Liver (tissue), 9 donors: Measurements from ENCODE around the gene PTPMT1. TPM values are rescaled to one million over a fixed set of nuclear protein-coding genes. Genes with fewer than 3 reads are reported as not detected.

Experiments
- DNase-seq: peaks from one replicate; pipeline ENCODE4 v3.0.0-alpha.2; 2017; ENCODE audit warnings: low spot score
- H3K27ac ChIP-seq, 2 donors: one replicate each; pipeline ENCODE4 v1.7.0; 2013; ENCODE audit warnings: inconsistent platforms in 2 of 2, low read length in 2 of 2, control low read depth in 1 of 2, low read depth in 1 of 2, mild to moderate bottlenecking in 1 of 2
- H3K27me3 ChIP-seq, 4 donors: one replicate each; pipeline versions ENCODE4 v1.6.1 to v1.7.0; 2013; ENCODE audit warnings: low read length in 3 of 4, inconsistent platforms in 1 of 4, mild to moderate bottlenecking in 1 of 4, moderate library complexity in 1 of 4; ENCODE audit not compliant: control insufficient read depth in 4 of 4, insufficient read depth in 4 of 4
- H3K36me3 ChIP-seq, 4 donors: one replicate each; pipeline versions ENCODE4 v1.6.1 to v1.7.0; 2013; ENCODE audit warnings: low read length in 3 of 4, mild to moderate bottlenecking in 3 of 4, low read depth in 1 of 4, moderate library complexity in 1 of 4; ENCODE audit not compliant: control insufficient read depth in 4 of 4, insufficient read depth in 3 of 4
- H3K4me1 ChIP-seq, 4 donors: one replicate each; pipeline versions ENCODE4 v1.6.1 to v1.7.0; 2013; ENCODE audit warnings: low read length in 3 of 4, mild to moderate bottlenecking in 3 of 4, moderate library complexity in 1 of 4; ENCODE audit not compliant: control insufficient read depth in 4 of 4, insufficient read depth in 4 of 4
- H3K4me3 ChIP-seq, 3 donors: one replicate each; pipeline versions ENCODE4 v1.6.1 to v1.7.0; 2013; ENCODE audit warnings: low read length in 3 of 3, control low read depth in 1 of 3, low read depth in 1 of 3, mild to moderate bottlenecking in 1 of 3
- H3K9ac ChIP-seq, 2 donors: one replicate each; pipeline ENCODE4 v1.7.0; 2013; ENCODE audit warnings: low read length in 2 of 2, mild to moderate bottlenecking in 2 of 2, moderate library complexity in 2 of 2, control low read depth in 1 of 2, low read depth in 1 of 2
- H3K9me3 ChIP-seq, 4 donors: one replicate each; pipeline versions ENCODE4 v1.6.1 to v1.7.0; 2013; ENCODE audit warnings: low read length in 3 of 4; ENCODE audit not compliant: control insufficient read depth in 4 of 4
- CTCF ChIP-seq: fragments of 150-350 bp; IDR thresholded peaks from 2 replicates; pipeline ENCODE4 v1.5.1; 2017; ENCODE audit warnings: improper control_type of control experiment, low read depth, low read length; ENCODE audit not compliant: missing input control
- EGR1 ChIP-seq, 2 donors: IDR thresholded peaks; 2 replicates each; pipeline ENCODE4 v1.6.1; 2016 to 2018; ENCODE audit warnings: antibody characterized with exemption in 2 of 2, low read depth in 2 of 2
- FOXA1 ChIP-seq: IDR thresholded peaks from 2 replicates; pipeline ENCODE4 v1.6.1; 2016; ENCODE audit warnings: antibody characterized with exemption
- FOXA2 ChIP-seq: IDR thresholded peaks from 2 replicates; pipeline ENCODE4 v1.6.1; 2016; ENCODE audit warnings: antibody characterized with exemption
- GABPA ChIP-seq, 2 donors: IDR thresholded peaks in 1 of 2; conservative IDR thresholded peaks in 1 of 2; 2 replicates each; pipeline ENCODE4 v1.6.1; 2016; ENCODE audit warnings: antibody characterized with exemption in 2 of 2, mild to moderate bottlenecking in 1 of 2, moderate library complexity in 1 of 2
- HNF4A ChIP-seq, 2 donors: conservative IDR thresholded peaks; 2 replicates each; pipeline ENCODE4 v1.6.1; 2016; ENCODE audit warnings: antibody characterized with exemption in 2 of 2, mild to moderate bottlenecking in 2 of 2
- HNF4G ChIP-seq: IDR thresholded peaks from 2 replicates; pipeline ENCODE4 v1.6.1; 2016; ENCODE audit warnings: antibody characterized with exemption
- JUND ChIP-seq, 2 donors: IDR thresholded peaks; 2 replicates each; pipeline ENCODE4 v1.6.1; 2016; ENCODE audit warnings: antibody characterized with exemption in 2 of 2
- MAX ChIP-seq: IDR thresholded peaks from 2 replicates; pipeline ENCODE4 v1.6.1; 2016; ENCODE audit warnings: antibody characterized with exemption
- NR2F2 ChIP-seq: IDR thresholded peaks from 2 replicates; pipeline ENCODE4 v1.6.1; 2016; ENCODE audit warnings: antibody characterized with exemption
- RAD21 ChIP-seq, 2 donors: IDR thresholded peaks; 2 replicates each; pipeline ENCODE4 v1.6.1; 2016; ENCODE audit warnings: antibody characterized with exemption in 2 of 2, mild to moderate bottlenecking in 2 of 2
- REST ChIP-seq: IDR thresholded peaks from 2 replicates; pipeline ENCODE4 v1.6.1; 2016; ENCODE audit warnings: antibody characterized with exemption, mild to moderate bottlenecking
- RXRA ChIP-seq, 2 donors: IDR thresholded peaks; 2 replicates each; pipeline ENCODE4 v1.6.1; 2017 to 2018; ENCODE audit warnings: antibody characterized with exemption in 2 of 2, mild to moderate bottlenecking in 1 of 2
- TAF1 ChIP-seq: conservative IDR thresholded peaks from 2 replicates; pipeline ENCODE4 v1.6.1; 2016; ENCODE audit warnings: antibody characterized with exemption, mild to moderate bottlenecking
- whole genome bisulfite sequencing: extraction: QIAGEN DNeasy Blood & Tissue Kit; methylation state at CpG from one replicate; pipeline ENCODE4 v1.1.7; 2013; 5-methylcytosine and 5-hydroxymethylcytosine counted together
- polyA plus RNA-seq, 2 donors: library from polyadenylated mRNA; stranded (reverse) in 1 of 2; unstranded in 1 of 2; fragments of 200-250 nt in 1 of 2; fragments of >200 nt in 1 of 2; fragmentation: Nextera tagmentation in 1 of 2; extraction: Ambion mirVana in 1 of 2; gene quantifications; one replicate each; pipeline versions ENCODE4 v1.2.1 to v1.2.3, GENCODE V29; 2013 to 2015
- total RNA-seq, 2 donors: library from RNA; depleted of rRNA; stranded (reverse); fragments of >200 nt; gene quantifications; one replicate each; pipeline ENCODE4 v1.2.3, GENCODE V29; 2014
- TF ChIP-seq, protein P1 (sequence below): IDR thresholded peaks from 2 replicates; pipeline ENCODE4 v1.6.1; 2016; ENCODE audit warnings: antibody characterized with exemption
- donor health status: healthy.
- donor health status: healthy.
- donor health status: healthy.
- donor health status: healthy.
- donor health status: healthy.

Gene PTPMT1
- total and polyA plus RNA-seq, 4 donors, result 28.7 to 40.4 (median 33.5) TPM

DNA sequence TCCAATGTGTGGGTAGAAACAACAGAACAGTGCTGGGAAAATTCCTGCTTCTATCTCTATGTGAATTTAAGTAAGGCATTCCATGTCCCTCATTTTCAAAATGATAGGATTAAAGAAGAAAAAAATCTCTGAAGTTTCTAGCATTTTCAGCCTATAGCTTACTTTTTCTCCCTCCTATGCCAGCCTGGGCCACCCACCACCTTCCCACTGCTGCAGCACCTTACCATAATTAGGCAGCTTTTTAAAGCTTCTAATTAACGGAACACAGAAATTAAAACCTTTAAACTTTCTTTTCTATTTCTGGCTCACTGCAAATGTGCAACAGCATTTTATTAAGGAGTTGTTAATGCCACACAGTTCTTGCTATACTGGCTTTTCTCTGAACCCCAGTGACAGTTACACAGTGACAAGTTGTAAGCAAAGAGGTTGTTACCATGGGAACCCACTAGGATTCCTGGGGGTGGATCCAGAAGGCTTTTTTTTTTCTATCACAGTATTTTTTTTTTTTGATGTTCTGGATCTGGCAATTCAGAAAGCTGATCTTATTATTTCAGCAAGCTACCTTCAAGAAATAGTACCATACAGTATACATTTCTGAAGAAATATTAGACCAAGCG lies 32.7 kb upstream of the PTPMT1 start:
- Histone ChIP-seq H3K9me3 (no peaks in the 10 kb centered on the region), H3K27me3 (no peaks in the 10 kb centered on the region), H3K4me3 (no peak overlapping the region), H3K4me1 (peaks cover 13 to 25% (median 23%) of the 10 kb centered on the region in 4 donors), H3K36me3 (no peaks in the 10 kb centered on the region), H3K9ac (no peak overlapping the region), H3K27ac (peak overlapping the region; percentile 15 to 40)
- TF ChIP-seq RAD21 (IDR thresholded peaks at IDR 0.05), result no peak
- TF ChIP-seq EGR1 (IDR thresholded peaks at IDR 0.05; ENCODE audit: low read depth in 2 of 2), result no peak
- TF ChIP-seq GABPA (IDR thresholded peaks at IDR 0.05 in 1 of 2, conservative IDR thresholded peaks at IDR 0.05 in 1 of 2), result no peak
- DNase-seq, result no peak
- WGBS, result 85% methylated on average over 2 of the region's 2 CpGs

DNA sequence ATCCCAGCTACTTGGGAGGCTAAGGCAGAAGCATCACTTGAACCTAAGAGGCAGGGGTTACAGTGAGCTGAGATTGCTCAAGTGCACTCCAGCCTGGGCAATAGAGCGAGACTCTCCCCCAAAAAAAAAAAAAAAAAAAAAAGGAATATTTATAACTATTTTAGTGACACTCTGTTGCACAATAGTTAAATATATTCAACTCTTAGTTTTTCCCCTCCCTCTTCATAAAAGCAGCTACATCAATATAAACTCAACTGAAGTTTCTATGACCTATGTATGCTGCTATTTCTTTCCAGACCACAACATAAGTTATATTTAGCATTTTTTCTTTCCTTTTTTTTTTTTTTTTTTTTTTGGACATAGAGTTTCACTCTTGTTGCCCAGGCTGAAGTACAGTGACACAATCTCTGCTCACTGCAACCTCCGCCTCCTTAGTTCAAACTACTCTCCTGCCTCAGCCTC lies 31.7 kb upstream of the PTPMT1 start:
- Histone ChIP-seq H3K27me3 (no peaks in the 10 kb centered on the region), H3K9ac (no peak overlapping the region), H3K9me3 (no peaks in the 10 kb centered on the region), H3K36me3 (no peaks in the 10 kb centered on the region), H3K4me3 (no peak overlapping the region), H3K27ac (no peak overlapping the region), H3K4me1 (peaks cover 14 to 20% (median 17%) of the 10 kb centered on the region in 4 donors)
- 80% methylated on average over 2 of the region's 2 CpGs for WGBS
- TF ChIP-seq TAF1 (no peak), HNF4G (no peak), EGR1 (IDR thresholded peaks at IDR 0.05; ENCODE audit: low read depth in 2 of 2) (no peak), NR2F2 (no peak), CTCF (no peak), GABPA (IDR thresholded peaks at IDR 0.05 in 1 of 2, conservative IDR thresholded peaks at IDR 0.05 in 1 of 2) (no peak), FOXA2 (no peak), FOXA1 (no peak), RXRA (IDR thresholded peaks at IDR 0.05) (no peak), JUND (IDR thresholded peaks at IDR 0.05) (no peak), REST (no peak), HNF4A (conservative IDR thresholded peaks at IDR 0.05) (no peak), RAD21 (IDR thresholded peaks at IDR 0.05) (no peak), MAX (no peak)
- TF ChIP-seq, protein P1, sequence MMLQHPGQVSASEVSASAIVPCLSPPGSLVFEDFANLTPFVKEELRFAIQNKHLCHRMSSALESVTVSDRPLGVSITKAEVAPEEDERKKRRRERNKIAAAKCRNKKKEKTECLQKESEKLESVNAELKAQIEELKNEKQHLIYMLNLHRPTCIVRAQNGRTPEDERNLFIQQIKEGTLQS, result no peak
- no peak for DNase-seq
